GM21529 (cell line): Measurements from ENCODE around the gene PRRT4.

ENCODE experiments used
- ATAC-seq: cut with Tn5 transposase; IDR thresholded peaks from one replicate; pipeline ENCODE4 v1.9.1; 2021; ENCODE audit not compliant: unreplicated experiment

The PRRT4 gene

DNA sequence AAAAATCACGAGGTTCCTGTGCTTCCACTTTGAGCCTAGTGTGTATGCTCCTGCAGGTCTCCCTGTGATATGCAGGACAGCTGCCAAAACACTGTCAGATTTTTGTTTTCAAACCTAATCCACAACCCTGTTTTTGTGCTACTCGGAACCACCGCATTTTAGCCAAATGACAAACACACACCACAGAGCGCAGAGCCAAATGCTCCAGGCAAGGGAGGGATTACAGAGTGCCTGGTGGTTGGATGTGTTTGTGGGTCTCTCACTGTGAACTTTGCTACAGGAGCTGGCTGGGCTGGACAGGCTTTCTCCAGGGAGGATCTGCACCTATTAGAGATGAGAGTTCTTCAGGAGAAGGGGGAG is 12.0 kb downstream of the PRRT4 start:
- no peak for ATAC-seq

DNA sequence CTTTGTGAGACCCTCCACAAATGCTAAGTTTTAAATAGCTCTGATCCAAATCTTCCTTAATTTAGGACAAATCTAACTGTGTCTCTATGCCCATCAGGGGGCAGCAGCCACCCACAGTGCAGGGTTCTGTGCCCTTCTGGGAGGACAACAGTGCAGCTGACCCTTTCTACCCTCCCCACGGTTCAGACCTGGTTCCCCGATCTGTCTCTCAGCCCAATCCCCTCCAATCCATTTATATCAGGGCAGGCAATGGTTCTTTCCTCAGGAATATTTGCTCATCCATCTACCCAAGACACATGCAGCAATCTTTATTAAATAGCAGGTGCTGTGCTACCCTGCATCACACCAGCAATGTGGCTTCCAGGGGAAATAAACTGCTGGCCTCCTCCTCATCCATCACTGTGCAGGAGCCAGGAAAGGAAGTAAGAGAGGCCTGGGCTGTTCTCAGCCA is 13.8 kb downstream of the PRRT4 start:
- no peak for ATAC-seq

DNA sequence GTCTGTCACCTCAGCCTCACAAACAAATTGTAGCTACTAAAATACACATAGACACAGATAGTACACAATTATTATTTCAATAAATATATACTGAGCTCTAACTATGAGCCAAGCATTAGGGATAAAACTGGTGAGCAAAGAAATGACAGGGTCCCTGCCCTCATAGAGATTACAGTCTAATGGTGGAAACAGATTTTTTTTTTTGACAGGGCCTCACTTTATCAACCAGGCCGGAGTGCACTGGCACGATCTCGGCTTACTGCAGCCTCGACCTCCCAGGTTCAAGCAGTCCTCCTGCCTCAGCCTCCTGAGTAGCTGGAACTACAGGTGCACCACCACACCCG is 17.1 kb downstream of the PRRT4 start:
- no peak for ATAC-seq

DNA sequence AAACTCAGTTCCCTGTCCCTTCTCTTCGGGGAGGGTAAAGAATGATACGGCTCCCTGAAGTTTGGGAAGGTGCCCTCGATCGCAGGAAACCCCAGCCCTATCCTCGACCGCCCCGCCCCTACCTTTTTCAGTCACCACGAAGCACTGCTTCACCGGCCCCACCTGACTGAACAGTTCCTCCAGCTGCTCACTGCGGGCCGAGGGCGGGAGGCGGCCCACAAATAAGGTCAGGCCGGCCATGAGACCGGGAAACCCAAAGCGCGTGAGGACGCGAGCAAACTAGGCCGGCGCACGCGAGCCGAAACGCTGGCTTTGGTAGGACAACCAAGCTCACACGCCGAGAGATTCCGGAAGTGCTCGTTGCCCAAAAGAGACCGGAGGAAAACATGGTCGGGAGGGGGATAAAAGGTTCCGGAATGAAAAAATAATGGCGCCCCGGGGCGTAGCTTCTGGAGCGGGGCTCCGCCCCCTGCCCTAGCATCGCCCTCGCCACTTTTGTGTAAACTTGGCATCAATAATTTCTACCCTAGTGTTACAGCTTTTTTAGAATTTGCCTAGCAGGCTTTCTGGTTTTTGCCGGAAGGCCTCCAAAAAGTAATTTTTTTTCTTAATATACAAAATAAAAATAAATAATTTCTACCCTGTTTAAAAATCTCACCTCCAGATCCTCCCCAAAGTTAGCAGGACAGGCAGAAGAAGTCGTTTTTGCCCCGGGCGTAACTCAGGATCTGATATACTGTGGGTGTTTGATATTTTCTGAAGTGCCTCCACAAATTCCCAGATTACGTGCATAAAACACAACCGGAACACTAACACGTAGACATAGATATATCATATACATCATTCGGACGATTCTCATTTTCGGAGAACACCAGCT is 17.7 kb downstream of the PRRT4 start, which contains the start of gene RBM28:
Gene RBM28 (minus strand): TSS at position 355 of the 877 bp plus-strand sequence. CDS start 115 bp downstream, at position 240.
- peak; percentile 92 for ATAC-seq

DNA sequence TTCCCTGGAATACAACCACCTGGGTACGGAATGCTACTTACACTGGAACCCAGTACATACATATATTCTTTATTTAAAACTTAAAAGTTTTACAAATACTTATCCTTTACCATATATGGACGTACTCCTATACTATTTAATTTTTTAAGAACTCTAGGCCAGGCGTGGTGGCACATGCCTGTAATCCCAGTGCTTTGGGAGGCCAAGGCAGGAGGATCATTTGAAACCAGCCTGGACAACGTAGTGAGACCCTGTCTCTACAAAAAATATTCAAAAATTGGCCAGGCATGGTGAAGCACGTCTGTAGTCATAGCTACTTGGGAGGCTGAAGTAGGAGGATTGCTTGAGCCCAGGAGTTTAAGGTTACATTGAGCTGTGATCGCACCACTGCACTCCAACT is 19.8 kb downstream of the PRRT4 start:
- no peak for ATAC-seq

DNA sequence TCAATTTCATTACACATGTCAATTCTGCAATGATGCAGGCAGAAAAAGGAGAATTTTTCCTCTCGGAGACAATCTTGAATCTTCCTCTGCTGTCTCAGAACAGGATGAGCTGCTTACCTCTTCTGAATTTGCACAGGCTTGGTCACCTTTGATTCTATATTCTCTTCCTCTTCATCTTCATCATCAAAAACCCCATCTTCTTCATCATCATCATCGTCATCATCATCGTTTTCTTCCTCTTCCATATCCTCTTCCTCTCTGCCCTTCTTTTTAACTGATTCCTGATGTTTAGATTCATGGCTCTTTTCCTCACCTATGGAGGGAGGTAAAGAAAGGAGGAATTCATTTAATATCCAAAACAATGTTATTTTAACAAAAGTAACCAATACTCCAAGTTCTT is 25.8 kb downstream of the PRRT4 start:
- no peak for ATAC-seq

DNA sequence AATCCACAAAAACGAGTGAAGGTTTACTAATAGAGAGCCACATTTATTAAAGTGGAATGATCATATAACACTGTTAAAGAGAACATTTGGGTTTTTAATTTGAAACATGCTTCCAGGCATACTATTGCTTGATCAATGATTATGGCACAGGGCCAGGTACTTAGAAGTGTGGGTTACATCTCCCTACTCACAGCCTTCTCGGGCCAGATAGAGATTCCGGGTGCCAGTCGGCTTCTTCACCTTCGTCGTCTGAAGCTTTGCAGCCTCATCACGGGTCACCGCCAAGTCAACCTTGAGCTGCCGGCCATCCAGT is 37.2 kb downstream of the PRRT4 start:
- ATAC-seq: no peak

DNA sequence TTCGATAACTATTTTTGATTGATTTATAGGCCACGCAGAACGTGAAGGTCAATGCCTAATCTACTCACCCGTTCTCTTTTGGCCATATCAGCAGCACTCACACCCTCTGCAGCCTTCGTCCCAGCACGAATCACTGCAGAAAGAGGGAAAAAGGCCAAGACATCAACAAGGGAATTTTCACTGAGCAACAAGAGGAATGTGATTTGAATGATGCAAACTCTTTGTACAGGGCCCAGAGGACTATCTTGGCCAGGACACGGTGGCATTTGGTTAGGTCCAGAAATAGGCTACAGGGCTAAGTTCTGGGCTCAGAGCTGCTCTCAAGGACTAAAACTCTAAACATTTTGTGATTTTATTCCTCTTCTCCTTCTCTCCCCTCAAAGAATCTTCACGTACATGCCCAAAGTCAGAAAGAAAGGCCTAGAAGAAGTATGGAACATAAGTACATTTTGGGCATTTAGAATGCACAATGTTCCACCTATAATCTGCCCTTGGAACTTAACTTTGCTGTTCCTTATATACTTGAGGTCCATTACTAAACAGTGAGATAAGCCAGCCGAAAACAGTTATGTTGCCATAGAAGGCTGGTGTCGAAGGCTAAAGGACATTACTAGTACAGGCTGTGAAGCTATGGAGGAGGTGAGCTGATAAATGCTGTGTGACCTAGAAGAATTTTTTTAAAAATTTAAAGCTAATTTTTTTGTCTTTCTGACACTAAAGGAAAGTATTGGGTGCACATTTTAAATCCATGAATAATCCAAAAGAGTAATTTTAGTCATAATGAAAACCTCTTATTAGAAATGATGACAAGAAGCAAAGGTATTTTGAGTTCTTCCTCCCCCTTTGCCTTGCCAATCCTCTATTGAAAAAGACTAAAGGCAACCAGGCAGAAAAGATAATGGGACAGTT is 37.8 kb downstream of the PRRT4 start:
- ATAC-seq: no peak

DNA sequence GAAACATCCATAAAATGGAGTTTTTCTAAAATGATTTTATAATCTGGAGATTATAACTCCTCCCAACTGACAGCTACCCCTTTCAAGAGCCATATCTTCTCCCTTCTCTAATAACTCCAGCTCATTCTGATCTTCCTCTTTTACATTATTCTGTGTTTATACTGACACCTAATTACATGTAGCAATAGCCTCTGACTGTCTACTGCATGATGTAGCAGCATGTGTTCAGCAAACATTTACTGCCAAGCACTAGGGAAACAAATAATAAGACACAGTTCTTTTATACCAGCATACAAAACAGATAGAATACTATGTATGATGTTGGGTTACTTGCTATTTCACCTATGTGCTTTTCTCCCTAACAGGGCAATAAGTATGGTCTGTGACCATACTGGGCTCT is 38.5 kb downstream of the PRRT4 start:
- ATAC-seq: no peak

DNA sequence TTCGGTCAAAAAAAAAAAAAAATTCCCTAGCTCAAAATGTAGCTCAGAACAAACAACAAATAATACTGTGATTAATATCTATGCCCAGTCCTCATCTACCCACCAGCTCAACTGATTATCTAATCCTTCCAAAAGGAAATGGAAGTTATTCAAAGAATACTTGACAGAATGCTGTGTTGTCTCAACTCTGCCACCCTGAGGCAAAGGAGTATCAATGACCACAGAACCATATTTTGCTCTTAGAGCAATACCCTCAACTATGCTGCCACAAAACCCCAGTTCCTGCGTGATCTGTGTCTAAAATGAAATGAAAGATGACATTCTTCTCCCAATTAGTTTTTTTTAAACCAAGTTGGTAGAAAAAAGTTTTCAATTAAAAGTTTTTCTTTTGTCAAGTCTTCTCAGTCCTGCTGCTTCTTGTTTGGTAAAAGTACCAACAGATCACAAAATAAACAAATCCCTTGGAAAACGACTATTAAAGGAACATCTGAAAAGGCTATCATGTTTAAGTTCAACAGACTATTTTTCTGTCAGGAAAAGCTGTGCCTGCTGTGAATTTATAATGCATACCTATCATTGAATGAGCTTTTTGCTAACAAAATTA is 39.3 kb downstream of the PRRT4 start:
- no peak for ATAC-seq

DNA sequence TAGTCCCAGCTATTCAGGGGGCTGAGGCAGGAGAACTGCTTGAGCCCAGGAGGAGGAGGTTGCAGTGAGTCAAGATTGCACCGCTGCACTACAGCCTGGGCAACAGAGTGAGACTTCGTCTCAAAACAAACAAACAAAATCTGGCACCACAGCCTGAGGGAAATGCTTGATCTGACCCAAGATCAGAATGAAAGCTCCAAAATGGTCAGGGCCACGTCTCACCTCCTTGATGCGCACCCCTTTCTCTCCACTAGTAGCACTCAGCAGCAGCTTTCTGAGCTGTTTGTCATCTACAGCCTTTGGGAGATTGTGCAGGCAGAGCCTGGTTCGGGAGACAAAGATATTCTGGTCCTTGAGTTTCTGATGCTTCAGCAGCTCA is 40.5 kb downstream of the PRRT4 start:
- ATAC-seq: no peak

DNA sequence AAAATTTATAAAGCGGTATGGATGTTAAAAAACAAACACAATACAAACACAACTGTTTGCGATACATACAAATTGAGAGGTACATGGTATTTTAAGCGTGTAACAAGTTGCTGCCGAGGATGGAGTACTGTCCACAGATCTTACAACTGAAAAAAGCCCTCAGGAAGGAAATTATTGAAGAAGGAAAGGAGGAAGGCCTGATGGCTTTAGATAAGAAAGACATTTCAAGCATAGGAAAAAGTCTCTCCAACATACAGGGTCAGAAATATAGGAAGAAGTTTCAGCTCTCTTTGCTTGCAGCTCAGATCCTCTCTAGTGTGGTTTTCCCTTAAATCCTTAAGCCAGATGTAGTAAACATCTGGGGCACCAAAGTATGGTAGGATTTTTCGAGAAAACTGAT is 42.8 kb downstream of the PRRT4 start:
- no peak for ATAC-seq

DNA sequence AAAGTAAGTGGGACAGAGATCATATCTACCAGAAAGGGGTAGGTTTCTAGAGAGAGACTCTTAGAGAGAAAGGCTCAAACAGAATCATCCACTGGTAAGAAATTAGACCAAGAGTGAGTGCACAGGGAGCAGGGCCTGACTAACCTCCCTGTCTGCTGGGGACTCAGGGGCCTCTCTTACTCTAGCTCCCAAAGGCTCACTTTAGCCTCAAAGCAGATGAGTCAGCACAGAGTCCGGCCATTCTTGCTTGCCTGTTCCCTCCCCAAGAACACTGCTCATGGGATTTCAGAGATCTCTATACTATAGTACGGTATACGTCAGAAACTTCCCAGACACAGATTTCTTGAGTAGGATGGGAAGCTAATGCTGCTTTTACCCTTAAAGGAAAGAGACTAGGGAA is 50.5 kb downstream of the PRRT4 start:
- no peak for ATAC-seq

DNA sequence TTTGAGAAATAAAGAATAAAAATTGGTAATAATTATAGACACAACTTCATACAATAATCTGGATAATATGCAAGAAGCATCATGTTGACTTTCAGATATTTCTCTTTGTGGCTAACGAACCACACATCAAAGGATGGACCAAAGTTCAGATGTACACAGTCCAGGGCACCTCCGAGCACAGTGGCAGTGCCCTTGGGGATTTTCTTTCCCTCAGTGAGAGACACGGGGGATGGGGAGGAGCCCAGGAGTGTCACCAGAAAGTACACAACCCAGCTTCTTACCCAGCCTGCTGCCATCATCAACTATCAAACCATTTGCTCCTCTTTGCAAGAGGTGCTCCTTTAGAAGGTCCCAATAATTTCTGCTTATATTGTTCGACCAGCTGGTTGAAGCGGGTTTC is 51.0 kb downstream of the PRRT4 start:
- no peak for ATAC-seq

DNA sequence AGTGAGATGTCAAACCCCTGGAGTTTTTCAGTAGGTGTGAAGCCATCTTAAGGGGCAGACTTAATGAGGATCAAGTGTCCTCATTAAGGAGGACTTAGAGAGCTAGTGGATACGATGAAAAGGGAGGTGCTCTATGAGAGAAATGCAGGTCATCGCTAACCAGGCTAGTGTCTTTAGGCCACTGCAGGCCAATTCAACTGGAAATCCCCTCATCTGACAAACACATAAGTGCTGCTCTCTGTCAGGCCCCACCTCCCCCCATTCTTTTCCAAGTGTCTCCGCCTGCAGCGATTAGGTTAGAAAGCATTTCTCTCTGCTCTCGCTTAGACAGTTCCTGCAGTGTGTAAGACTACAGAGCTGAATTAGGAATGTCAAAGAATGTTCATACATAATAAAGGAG is 51.5 kb downstream of the PRRT4 start:
- no peak for ATAC-seq

DNA sequence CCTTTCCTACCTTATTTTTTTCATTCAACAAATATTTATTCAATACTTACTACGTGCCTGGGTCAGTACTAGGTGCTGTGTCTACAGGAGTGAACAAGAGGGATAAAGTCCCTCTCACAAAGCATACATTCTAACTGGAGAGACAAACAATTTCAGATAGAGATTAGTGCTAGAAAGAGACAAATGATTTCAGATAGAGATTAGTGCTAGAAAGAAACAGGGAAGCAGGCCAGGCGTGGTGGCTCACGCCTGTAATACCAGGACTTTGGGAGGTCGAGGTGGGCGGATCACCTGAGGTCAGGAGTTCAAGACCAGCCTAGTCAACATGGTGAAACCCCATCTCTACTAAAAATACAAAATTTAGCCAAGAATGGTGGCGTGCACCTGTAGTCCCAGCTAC is 52.4 kb downstream of the PRRT4 start:
- ATAC-seq: no peak

DNA sequence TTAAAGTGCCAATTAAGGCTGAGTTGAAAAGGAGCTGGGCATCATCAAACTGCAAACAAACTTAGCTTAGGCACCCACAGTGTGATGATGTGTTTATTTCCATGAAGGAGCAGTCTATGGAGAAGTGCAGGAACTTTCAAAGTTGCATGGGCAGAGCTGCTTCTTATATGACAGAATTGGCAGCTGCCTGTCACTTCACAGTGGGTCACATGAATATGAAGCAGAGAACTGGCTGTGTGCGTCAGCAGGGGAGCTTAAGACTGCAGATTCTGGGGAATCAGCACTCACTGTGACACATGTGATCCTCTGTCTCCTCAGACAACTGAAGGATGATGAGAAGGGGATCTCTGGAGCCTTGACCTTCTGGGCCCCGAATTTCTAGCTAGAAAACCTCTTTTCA is 54.4 kb downstream of the PRRT4 start:
- no peak for ATAC-seq

DNA sequence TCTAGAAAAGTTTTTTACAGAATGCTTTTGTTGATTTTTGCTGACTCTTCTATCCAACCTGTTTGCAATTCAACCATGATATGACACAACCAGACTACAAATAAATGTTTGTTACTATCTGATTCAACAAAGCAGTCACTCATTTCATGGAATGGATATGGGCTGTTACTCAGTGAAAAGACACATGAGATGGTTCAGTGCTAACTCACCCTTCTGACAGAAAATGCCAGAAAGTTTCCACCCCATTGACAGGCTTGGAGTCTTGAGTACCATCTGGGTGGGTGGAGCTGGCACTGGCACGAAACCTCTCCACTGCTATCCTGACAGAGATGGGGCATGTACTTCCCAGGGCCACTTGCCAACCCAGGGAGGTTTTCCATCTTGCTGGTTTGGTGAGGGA is 57.3 kb downstream of the PRRT4 start:
- ATAC-seq: no peak

DNA sequence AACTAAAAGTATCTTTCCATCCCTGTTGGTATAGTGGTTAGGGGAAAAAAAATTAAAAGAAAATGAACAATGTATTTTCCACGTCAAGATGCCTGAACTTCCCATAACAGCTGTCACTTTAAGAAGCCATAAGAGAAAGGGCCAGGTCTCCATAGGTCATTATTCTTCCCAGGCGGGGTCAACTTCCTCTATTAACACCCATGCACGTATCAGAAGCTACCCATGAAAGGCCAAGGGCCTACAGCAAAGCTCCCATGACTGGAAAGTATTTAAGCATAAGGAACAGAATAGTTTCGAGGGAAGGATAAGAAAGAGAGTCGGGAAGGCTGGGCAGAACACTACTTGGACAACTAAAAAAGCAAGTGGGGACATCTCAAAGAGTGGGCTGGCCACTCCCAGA is 57.8 kb downstream of the PRRT4 start:
- ATAC-seq: no peak

DNA sequence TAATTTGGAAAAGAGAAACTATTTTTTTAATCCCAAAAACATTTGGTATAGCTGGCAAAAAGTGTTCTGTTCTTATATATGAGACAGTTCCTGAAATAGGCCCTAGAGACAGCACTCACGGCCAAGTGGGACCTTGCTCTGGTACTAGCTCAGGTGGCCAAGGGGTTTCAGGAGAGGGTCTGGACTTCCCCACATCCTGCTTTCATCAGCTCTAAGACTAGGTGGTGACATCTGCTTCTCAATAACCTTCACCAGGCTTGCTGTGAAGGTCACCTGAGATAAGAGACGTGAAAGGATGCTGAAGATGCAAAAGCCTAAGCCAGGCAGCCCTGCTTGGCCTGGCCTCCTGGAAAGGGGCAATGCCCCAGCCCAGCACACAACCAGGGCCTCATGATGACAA is 58.4 kb downstream of the PRRT4 start:
- ATAC-seq: no peak

DNA sequence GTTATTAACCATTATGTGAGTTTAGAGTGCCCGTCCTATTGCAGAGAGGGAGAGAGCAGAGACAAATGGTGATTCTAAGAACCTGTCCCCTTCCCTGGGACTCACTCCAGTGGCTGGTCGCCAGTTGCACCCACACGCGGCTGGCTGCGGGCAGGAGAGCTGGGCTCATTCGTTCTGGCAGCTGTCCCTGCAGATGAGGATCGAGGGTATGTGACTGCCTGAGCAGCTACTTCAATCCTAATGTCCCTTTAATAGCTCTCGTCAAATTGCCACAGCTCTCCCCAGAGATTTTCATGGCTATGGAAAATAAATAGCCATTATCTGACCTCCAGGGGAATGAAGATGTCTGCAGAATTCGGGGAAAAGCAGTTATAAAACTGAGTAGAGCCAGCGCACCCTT is 59.4 kb downstream of the PRRT4 start:
- no peak for ATAC-seq
